Stimulated activated naive CD8-positive, alpha-beta T cell treated with anti-CD3 and anti-CD28 coated beads, Interleukin-15, Interleukin-2, amounts not matched to agents 100 U/mL and 50 U/mL, for 24 hours (primary cell): Measurements from ENCODE around the gene CCDC185.

ENCODE experiments used
- ATAC-seq: fragments of 150-1000 bp; cut with Tn5 transposase; one replicate; pipeline ENCODE4 v1.10.0; 2021
- DNase-seq: peaks from one replicate; pipeline ENCODE4 v3.0.0; 2021

The CCDC185 gene

DNA sequence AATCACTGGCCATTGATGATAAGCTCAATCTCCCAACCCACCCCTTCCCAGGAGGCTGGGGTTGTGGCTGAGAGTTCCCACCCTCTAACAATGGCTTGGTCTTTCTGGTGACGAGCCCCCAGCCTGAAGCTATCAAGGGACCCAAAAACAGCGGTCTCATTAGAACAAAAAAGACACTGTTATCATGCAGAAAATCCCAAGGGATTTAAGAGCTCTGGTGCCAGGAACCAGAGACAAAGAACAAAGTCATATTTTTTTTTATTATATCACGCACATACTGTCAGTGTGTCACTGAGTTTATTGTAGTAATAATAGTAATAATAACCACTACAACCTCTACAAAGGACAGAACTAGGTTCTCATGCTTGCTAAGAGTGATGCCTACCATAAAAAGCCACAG, 43.9 kb downstream of the CCDC185 start:
- ATAC-seq (no peak), DNase-seq (no peak)

- DNase-seq, result no peak
- ATAC-seq, result no peak
These were observed 50.2 kb downstream of the CCDC185 start for GRCh38 chr1:223443397-223443796.

DNA sequence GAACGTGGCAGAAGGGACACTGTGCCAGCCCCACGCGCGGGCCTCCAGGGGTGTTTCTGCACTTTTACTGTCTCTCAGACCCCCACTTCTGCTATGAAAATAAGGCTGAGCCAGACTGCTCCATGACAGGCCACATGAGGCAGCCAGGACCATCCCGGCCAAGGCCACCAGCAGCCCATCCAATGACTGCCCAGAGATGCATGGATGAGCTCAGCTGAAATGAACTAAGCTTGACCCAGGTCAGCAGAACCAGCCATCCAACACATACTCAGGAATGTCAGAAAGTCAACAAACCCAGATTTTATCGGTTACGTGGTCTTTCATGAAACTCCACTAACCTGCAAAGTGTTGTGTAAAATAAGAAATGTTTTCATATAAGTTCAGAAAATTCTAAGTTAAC, 51.2 kb downstream of the CCDC185 start:
- no peak for DNase-seq
- no peak for ATAC-seq
